Ovary (tissue), 9 donors: ENCODE results near the gene MAPK14. TPM values are rescaled to one million over a fixed set of nuclear protein-coding genes. Genes with fewer than 3 reads are reported as not detected.

Source experiments
- DNase-seq, 5 donors: peaks; one replicate each; pipeline ENCODE4 v3.0.0-alpha.2; 2019 to 2020
- H3K27ac ChIP-seq, 2 donors: fragments of 200-600 bp; one replicate each; pipeline versions ENCODE4 v1.5.1 to v1.8.0; 2019 to 2022
- H3K27me3 ChIP-seq: fragments of 200-600 bp; one replicate; pipeline ENCODE4 v1.8.0; 2022
- H3K36me3 ChIP-seq: fragments of 200-600 bp; sonication (generic); one replicate; pipeline ENCODE4 v1.5.1; 2019
- H3K4me1 ChIP-seq: one replicate; pipeline ENCODE4 v1.8.1; 2013; ENCODE audit warnings: mild to moderate bottlenecking, moderate library complexity; ENCODE audit not compliant: insufficient read depth
- H3K4me3 ChIP-seq: fragments of 200-600 bp; sonication (generic); one replicate; pipeline ENCODE4 v1.5.1; 2017
- H3K9me3 ChIP-seq, 2 donors: fragments of 200-600 bp in 1 of 2; sonication (generic) in 1 of 2; one replicate each; pipeline versions ENCODE4 v1.5.1 to v1.8.1; 2013 to 2019; ENCODE audit warnings: mild to moderate bottlenecking in 1 of 2, moderate library complexity in 1 of 2
- EP300 ChIP-seq: sonication (generic); formaldehyde crosslinking; IDR thresholded peaks from one replicate; pipeline ENCODE4 v1.6.1; 2017; ENCODE audit warnings: antibody characterized with exemption
- POLR2A ChIP-seq: fragments of 450-650 bp; IDR thresholded peaks from one replicate; pipeline ENCODE4 v1.6.1; 2017; ENCODE audit warnings: antibody characterized with exemption, mild to moderate bottlenecking, moderate library complexity
- WGBS, 3 donors: extraction: QIAGEN DNeasy Blood & Tissue Kit in 1 of 3; methylation state at CpG; one replicate each; pipeline versions ENCODE4 v1.1.5 to v1.1.7; 2013 to 2017; 5-methylcytosine and 5-hydroxymethylcytosine counted together
- intact Hi-C, 4 donors: fragments of 100-400 bp; cut with DNase I; formaldehyde crosslinking; loops; one replicate each; pipeline versions ENCODE4 v1.11.0 to v1.15.1; 2022 to 2023
- polyA plus RNA-seq, 2 donors: library from polyadenylated mRNA; stranded (reverse); fragments of 200-250 nt in 1 of 2; fragments of 350-450 nt in 1 of 2; fragmentation: Illumina TruSeq in 1 of 2; extraction: RNeasy Lipid Tissue Mini Kit (QIAGEN cat#74804) in 1 of 2; gene quantifications; one replicate each; pipeline ENCODE4 v1.2.3, GENCODE V29; 2013 to 2014
- total RNA-seq, 7 donors: library from RNA; depleted of rRNA in 2 of 7; stranded (reverse); fragments of >200 nt in 2 of 7; fragmentation: NEBNext Ultra II Directional in 3 of 7; extraction: Animal tissue kit (Norgen Biotek cat#: 25700) in 3 of 7; gene quantifications; one replicate each; pipeline versions ENCODE4 v1.1.0 to v1.2.4, GENCODE V29; 2016 to 2023
- TF ChIP-seq, protein P1 (sequence below), 3 donors: fragments of 450-650 bp in 2 of 3; fragments of 200-600 bp in 1 of 3; IDR thresholded peaks; one replicate each; pipeline versions ENCODE4 v1.5.1 to v1.8.0; 2016 to 2022; ENCODE audit warnings: antibody characterized with exemption in 3 of 3, mild to moderate bottlenecking in 1 of 3
- donor health status: DM: no; HTN: no; CAD: no; lungs with moderate emphysema.
- donor health status: DM: no; HTN: no; CAD: no.
- donor health status: Bipolar disorder and iron deficiency.
- donor health status: DM: yes; HTN: yes; CAD: no.
- donor health status: DM: no; HTN: no; CAD: no.
- donor health status: DM: yes; HTN: yes; CAD: no.

The MAPK14 gene
- total and polyA plus RNA-seq, 9 donors: 18.6 to 58.8 (median 37.1) TPM

DNA sequence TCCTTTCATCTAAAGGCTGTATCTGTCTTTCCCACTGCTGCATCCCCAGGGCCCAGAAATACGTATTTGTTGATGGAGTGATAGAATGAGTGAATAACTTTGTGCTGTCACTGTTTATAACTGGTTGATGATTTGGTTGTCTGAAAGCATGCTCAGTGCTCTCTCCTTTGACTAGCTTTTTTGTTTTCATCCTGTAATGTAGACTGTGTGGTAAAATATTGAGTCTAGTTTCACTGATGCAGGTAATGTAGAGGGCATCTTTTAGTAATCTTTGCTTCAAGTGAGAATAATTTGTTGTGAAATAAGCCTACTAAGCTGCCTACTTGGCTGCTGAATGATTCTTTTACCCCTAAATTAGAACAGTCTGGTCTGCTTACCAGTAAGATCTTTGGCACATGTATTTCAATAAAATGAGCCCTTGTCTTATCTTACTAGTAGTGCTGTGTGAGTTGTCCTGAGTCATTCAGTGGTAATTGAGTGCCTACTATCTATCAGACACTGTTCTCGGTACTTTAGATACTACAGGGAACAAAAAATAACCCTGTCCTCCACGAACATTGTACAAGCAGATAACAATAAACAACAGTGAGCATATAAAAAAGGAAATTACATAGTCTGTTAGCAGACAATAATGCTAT, 39.9 kb downstream of the MAPK14 start:
- H3K4me1 ChIP-seq: peaks cover 7% of the 10 kb centered on the region

DNA sequence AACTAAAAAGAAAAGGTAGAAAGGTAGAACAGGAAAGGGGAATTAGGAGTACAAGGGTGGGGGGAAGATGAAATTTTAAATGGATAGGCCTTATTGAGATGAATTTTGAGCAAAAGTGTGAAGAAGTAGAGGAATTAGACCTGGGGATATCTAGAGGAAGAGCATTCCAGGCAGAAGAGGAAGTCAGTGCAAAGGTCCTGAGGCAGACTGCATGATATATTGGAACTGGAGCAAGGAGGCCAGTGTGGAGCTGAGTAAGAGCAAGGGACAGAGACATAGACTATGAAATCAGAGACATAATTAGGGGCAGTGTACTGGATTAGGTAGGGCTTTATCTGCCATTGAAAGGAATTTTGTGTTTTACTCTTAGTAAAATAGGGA, 40.4 kb downstream of the MAPK14 start:
- Histone ChIP-seq H3K4me3 (no peak overlapping the region), H3K27ac (no peak overlapping the region), H3K36me3 (no peaks in the 10 kb centered on the region), H3K4me1 (peaks cover 7% of the 10 kb centered on the region), H3K9me3 (no peaks in the 10 kb centered on the region), H3K27me3 (no peaks in the 10 kb centered on the region)
- TF ChIP-seq POLR2A: no peak
- TF ChIP-seq, protein P1, sequence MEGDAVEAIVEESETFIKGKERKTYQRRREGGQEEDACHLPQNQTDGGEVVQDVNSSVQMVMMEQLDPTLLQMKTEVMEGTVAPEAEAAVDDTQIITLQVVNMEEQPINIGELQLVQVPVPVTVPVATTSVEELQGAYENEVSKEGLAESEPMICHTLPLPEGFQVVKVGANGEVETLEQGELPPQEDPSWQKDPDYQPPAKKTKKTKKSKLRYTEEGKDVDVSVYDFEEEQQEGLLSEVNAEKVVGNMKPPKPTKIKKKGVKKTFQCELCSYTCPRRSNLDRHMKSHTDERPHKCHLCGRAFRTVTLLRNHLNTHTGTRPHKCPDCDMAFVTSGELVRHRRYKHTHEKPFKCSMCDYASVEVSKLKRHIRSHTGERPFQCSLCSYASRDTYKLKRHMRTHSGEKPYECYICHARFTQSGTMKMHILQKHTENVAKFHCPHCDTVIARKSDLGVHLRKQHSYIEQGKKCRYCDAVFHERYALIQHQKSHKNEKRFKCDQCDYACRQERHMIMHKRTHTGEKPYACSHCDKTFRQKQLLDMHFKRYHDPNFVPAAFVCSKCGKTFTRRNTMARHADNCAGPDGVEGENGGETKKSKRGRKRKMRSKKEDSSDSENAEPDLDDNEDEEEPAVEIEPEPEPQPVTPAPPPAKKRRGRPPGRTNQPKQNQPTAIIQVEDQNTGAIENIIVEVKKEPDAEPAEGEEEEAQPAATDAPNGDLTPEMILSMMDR (IDR thresholded peaks at IDR 0.05): no peak
- TF ChIP-seq EP300: no peak
- intact Hi-C loops: no loop called here
- no peak for DNase-seq

More for the DNA sequence above, 39.9 kb downstream of the MAPK14 start:
- Histone ChIP-seq H3K4me3 (no peak overlapping the region), H3K27me3 (no peaks in the 10 kb centered on the region), H3K27ac (no peak overlapping the region), H3K36me3 (no peaks in the 10 kb centered on the region), H3K9me3 (no peaks in the 10 kb centered on the region)
- 45 to 58% (median 55%) methylated on average over 3 of the region's 3 CpGs for WGBS, 3 donors
- no peak for TF ChIP-seq EP300
- intact Hi-C loops: no loop called here
- DNase-seq: no peak

DNA sequence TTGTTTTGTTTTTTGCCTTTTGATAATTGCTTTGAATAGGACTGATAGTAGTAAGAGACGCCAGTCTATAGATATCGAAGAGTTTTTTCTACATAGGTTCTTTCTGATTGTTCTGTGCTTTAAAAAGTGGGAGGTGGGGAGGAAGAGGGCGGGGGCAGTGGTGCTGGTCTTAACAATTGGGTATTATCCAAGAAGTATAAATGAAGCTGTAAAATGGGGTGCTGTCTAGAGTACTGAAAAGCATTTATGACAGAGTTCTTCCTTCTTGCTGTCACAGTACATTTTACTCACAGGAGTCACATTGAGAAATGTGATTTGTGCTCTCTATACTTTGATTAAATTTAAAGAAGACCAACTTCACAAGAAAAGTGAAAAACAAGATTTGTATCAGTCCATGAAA, 41.0 kb downstream of the MAPK14 start:
- no peak for DNase-seq
- intact Hi-C loops: no loop called here
- no peak overlapping the region for H3K27ac ChIP-seq

DNA sequence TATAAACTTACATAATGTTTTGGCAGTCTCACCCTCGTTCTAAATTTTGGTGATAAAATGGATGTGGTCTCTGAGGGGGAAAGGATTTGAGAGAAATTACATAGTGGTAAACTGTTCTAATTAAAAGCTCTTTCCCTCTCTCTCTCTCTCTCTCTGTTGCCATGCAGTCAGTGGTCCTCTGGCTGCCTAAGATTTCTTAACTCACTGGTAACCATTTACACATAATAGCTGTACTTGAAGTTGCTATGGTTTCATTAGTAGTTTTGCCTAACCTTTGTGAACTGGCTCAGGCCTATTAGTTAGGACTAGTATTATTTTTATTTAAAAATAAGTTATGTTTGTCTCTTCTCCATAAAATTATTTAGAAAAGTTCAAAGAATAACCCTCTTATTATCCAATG, 42.0 kb downstream of the MAPK14 start:
- no peak overlapping the region for H3K27ac ChIP-seq

More for the DNA sequence above, 41.0 kb downstream of the MAPK14 start:
- no peaks in the 10 kb centered on the region for H3K9me3 ChIP-seq
- peaks cover 7% of the 10 kb centered on the region for H3K4me1 ChIP-seq
- H3K36me3 ChIP-seq: no peaks in the 10 kb centered on the region
- no peak for TF ChIP-seq POLR2A
- TF ChIP-seq EP300: no peak
- TF ChIP-seq, protein P1 (IDR thresholded peaks at IDR 0.05): no peak
- no peaks in the 10 kb centered on the region for H3K27me3 ChIP-seq
- WGBS, 3 donors: 80 to 94% (median 84%) methylated on average over 3 of the region's 3 CpGs
- H3K4me3 ChIP-seq: no peak overlapping the region

DNA sequence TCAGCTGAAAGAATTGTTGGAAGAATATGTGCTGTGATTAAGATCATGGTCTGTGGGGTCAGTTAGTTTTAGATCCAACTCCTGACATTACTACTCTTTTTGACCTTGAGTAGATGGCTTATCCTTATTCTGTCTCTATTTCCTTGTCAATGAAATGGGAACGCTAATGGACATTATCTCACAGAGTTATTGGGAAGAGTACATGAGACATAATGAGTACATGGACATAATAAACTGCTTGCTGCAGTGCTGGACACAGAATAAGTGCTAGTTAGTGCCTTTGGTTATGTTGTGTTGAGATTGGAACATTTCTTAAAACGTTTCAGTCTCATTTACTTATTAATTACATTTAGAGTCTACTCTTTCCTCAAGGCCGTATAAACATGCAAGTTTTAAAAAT, 42.6 kb downstream of the MAPK14 start:
- H3K4me1 ChIP-seq: peaks cover 4% of the 10 kb centered on the region
- WGBS, 3 donors: 38 to 53% (median 48%) methylated on average over 3 of the region's 3 CpGs
- intact Hi-C loops: no loop called here
- no peak for DNase-seq
- no peak overlapping the region for H3K27ac ChIP-seq
- no peaks in the 10 kb centered on the region for H3K36me3 ChIP-seq
- no peak overlapping the region for H3K4me3 ChIP-seq
- no peaks in the 10 kb centered on the region for H3K9me3 ChIP-seq
- no peaks in the 10 kb centered on the region for H3K27me3 ChIP-seq
- no peak for TF ChIP-seq EP300
- TF ChIP-seq POLR2A: no peak
- TF ChIP-seq, protein P1 (IDR thresholded peaks at IDR 0.05): no peak

More for the DNA sequence above, 42.0 kb downstream of the MAPK14 start:
- no peaks in the 10 kb centered on the region for H3K27me3 ChIP-seq
- no peaks in the 10 kb centered on the region for H3K36me3 ChIP-seq
- WGBS, 3 donors: 54 to 60% (median 58%) methylated on average over 1 of the region's 1 CpG
- TF ChIP-seq POLR2A: no peak
- TF ChIP-seq EP300: no peak
- TF ChIP-seq, protein P1 (IDR thresholded peaks at IDR 0.05): no peak
- H3K4me3 ChIP-seq: no peak overlapping the region
- peaks cover 7% of the 10 kb centered on the region for H3K4me1 ChIP-seq
- H3K9me3 ChIP-seq: no peaks in the 10 kb centered on the region
- no peak for DNase-seq
- intact Hi-C loops: no loop called here
